ENCODE results near the gene TLR3. TPM values are rescaled to one million over a fixed set of nuclear protein-coding genes. Genes with fewer than 3 reads are reported as not detected.

TLR3 gene
- 0.42 and 0.57 TPM in 2 replicates for total RNA-seq (2022)
- Bru-seq, nascent RNA, result percentile 19 among the genes with signal in this experiment
- percentile 28 among the genes with signal in this experiment for BruChase-seq, experiment 1, labeled RNA remaining after a 2-hour chase
- percentile 27 among the genes with signal in this experiment for BruChase-seq, experiment 2, labeled RNA remaining after a 6-hour chase
- long read RNA-seq, result 0 reads

DNA sequence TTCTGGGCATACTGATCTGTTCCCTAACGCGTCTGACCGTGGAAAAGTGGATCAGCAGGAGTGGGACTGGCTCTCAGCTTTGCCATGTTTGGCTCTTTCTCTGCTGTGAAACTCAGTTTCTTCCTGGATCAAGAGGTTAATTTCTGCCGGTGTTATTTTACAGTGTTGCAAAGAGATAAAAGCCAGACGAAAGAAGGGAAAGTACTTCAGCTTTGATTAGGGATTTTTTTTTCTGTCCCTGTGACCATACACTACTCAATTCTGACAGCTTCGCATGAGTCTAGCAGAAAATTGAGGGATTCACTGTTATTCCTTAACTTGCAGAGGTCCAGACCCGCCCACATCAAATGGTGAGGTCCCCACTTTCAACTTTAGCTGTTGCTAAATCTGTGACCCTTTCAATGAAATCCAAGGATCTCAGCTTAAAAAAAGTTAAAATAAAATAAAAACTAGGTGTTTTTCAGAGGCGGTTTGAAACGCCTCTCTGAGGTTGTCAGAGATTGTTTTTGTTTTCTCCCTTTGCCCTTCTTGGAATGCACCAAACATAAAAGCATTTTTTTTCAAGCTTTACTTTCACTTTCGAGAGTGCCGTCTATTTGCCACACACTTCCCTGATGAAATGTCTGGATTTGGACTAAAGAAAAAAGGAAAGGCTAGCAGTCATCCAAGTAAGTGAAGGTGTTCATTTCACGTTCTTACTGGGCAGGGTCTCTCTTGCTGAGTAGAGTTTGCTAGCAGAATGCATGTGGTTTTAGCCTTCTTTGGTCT, at the start of gene TLR3:
Gene TLR3 (plus strand): TSS at position 576 of the 768 bp plus-strand sequence. CDS start 7,464 bp downstream, outside the sequence.
- intact Hi-C loops (cut with micrococcal nuclease; ENCODE audit: unreplicated experiment), result loop anchor here (1.0 kb wide), 3 partner anchors 65 to 133 kb away; no protein-coding TSS in a partner anchor
- Mint-ChIP-seq H3K4me3 (ENCODE audit: unreplicated experiment) (peak within 1 kb of the TSS; percentile 60), H3K27me3 (ENCODE audit: insufficient read depth, unreplicated experiment) (no peaks in the 10 kb centered on the region), H3K36me3 (ENCODE audit: insufficient read depth, unreplicated experiment) (no peaks in the 10 kb centered on the region), H3K27ac (ENCODE audit: unreplicated experiment) (no peak within 1 kb of the TSS), H3K4me1 (ENCODE audit: low read depth, unreplicated experiment) (peaks cover 11% of the 10 kb centered on the region), H3K9me3 (ENCODE audit: unreplicated experiment) (no peaks in the 10 kb centered on the region)
- no peaks in the 10 kb centered on the region for H3K27me3 ChIP-seq (replicated peaks; ENCODE audit: control insufficient read depth, insufficient read depth, low read length)
- H3K9me3 ChIP-seq, result no peaks in the 10 kb centered on the region
- no peak for DNase-seq
- CTCF ChIA-PET, result interaction anchor here (1.0 to 2.1 kb wide), 6 partner anchors 31 to 133 kb away, joined by 4 to 33 read pairs (median 7); partner anchors contain the start of gene CYP4V2
- POLR2A ChIA-PET, result no interaction called here
- TF ChIP-seq CTCF (IDR thresholded peaks at IDR 0.05; ENCODE audit: insufficient read depth in 1 of 2, low read depth in 1 of 2, low read length in 1 of 2, severe bottlenecking in 1 of 2, unreplicated experiment in 1 of 2), result no peak
- H3K36me3 ChIP-seq (ENCODE audit: control insufficient read depth, insufficient read depth, low read length), result no peaks in the 10 kb centered on the region
- peak within 1 kb of the TSS; percentile 21 for H3K4me3 ChIP-seq (ENCODE audit: low read depth, low read length)
- H3K4me1 ChIP-seq, result no peaks in the 10 kb centered on the region
- BruUV-seq (replicated peaks), result no TSS peak

DNA sequence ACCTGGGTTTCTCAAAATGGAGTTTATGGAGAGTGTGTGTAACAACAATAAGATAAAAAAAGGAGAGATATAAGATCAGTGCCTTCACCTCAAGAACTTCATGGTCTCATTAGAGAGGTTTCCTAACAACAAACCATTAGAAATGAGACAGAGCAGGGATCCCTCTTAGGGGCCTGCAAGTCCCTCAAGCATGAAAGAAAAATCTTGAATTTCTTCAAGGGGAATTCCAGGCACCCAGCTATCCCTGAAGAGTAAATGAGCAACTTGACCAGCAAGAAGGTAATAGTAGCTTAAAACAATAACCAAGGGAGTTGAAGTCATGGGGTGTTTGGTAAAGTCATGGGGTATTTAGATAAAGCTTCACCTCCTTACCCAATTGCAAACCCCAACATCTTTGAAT, 49.7 kb upstream of the TLR3 start:
- H3K4me1 Mint-ChIP-seq (ENCODE audit: low read depth, unreplicated experiment), result peaks cover 6% of the 10 kb centered on the region
- no peaks in the 10 kb centered on the region for H3K9me3 ChIP-seq
- H3K4me3 ChIP-seq (ENCODE audit: low read depth, low read length), result no peak overlapping the region
- ChIA-PET CTCF (interaction anchor here (1.2 kb wide), 1 partner anchor 10 kb away, joined by 3 read pairs; no protein-coding TSS in a partner anchor), POLR2A (no interaction called here)
- DNase-seq, result no peak
- no peaks in the 10 kb centered on the region for H3K27me3 ChIP-seq (replicated peaks; ENCODE audit: control insufficient read depth, insufficient read depth, low read length)
- intact Hi-C loops (cut with micrococcal nuclease; ENCODE audit: unreplicated experiment), result no loop called here
- no peaks in the 10 kb centered on the region for H3K36me3 Mint-ChIP-seq (ENCODE audit: insufficient read depth, unreplicated experiment)
- H3K9me3 Mint-ChIP-seq (ENCODE audit: unreplicated experiment), result no peaks in the 10 kb centered on the region
- TF ChIP-seq CTCF (IDR thresholded peaks at IDR 0.05; ENCODE audit: insufficient read depth in 1 of 2, low read depth in 1 of 2, low read length in 1 of 2, severe bottlenecking in 1 of 2, unreplicated experiment in 1 of 2), result no peak
- no peaks in the 10 kb centered on the region for H3K27me3 Mint-ChIP-seq (ENCODE audit: insufficient read depth, unreplicated experiment)
- no peaks in the 10 kb centered on the region for H3K4me1 ChIP-seq
- no peak overlapping the region for H3K27ac Mint-ChIP-seq (ENCODE audit: unreplicated experiment)
- no peak overlapping the region for H3K4me3 Mint-ChIP-seq (ENCODE audit: unreplicated experiment)
- H3K36me3 ChIP-seq (ENCODE audit: control insufficient read depth, insufficient read depth, low read length), result no peaks in the 10 kb centered on the region
- BruUV-seq (replicated peaks), result no TSS peak

- TF ChIP-seq CTCF (IDR thresholded peaks at IDR 0.05; ENCODE audit: insufficient read depth in 1 of 2, low read depth in 1 of 2, low read length in 1 of 2, severe bottlenecking in 1 of 2, unreplicated experiment in 1 of 2), result no peak
- no peaks in the 10 kb centered on the region for H3K9me3 Mint-ChIP-seq (ENCODE audit: unreplicated experiment)
- no peak overlapping the region for H3K4me3 ChIP-seq (ENCODE audit: low read depth, low read length)
- H3K9me3 ChIP-seq, result no peaks in the 10 kb centered on the region
- no peaks in the 10 kb centered on the region for H3K36me3 ChIP-seq (ENCODE audit: control insufficient read depth, insufficient read depth, low read length)
- no TSS peak for BruUV-seq (replicated peaks)
- DNase-seq, result no peak
- no peaks in the 10 kb centered on the region for H3K4me1 ChIP-seq
- peaks cover 6% of the 10 kb centered on the region for H3K4me1 Mint-ChIP-seq (ENCODE audit: low read depth, unreplicated experiment)
- H3K36me3 Mint-ChIP-seq (ENCODE audit: insufficient read depth, unreplicated experiment), result no peaks in the 10 kb centered on the region
- intact Hi-C loops (cut with micrococcal nuclease; ENCODE audit: unreplicated experiment), result loop anchor here (10.0 kb wide), 1 partner anchor 125 kb away; no protein-coding TSS in a partner anchor
- CTCF ChIA-PET, result interaction anchor here (1.1 to 1.7 kb wide), 2 partner anchors 153 to 380 kb away, joined by 3 to 22 read pairs; no protein-coding TSS in a partner anchor
- H3K4me3 Mint-ChIP-seq (ENCODE audit: unreplicated experiment), result no peak overlapping the region
- POLR2A ChIA-PET, result no interaction called here
- H3K27me3 Mint-ChIP-seq (ENCODE audit: insufficient read depth, unreplicated experiment), result no peaks in the 10 kb centered on the region
- no peaks in the 10 kb centered on the region for H3K27me3 ChIP-seq (replicated peaks; ENCODE audit: control insufficient read depth, insufficient read depth, low read length)
- H3K27ac Mint-ChIP-seq (ENCODE audit: unreplicated experiment), result no peak overlapping the region
These were observed 48.7 kb upstream of the TLR3 start for GRCh38 chr4:186020106-186020792.

All from Caco-2 (cell line).